Measurements from ENCODE around the gene ESPNL. TPM values are rescaled to one million over a fixed set of nuclear protein-coding genes. Genes with fewer than 3 reads are reported as not detected.
"Not testable (repeated sequence)": the region's sequence is repeated elsewhere in the genome, so short reads cannot be mapped to it uniquely, and the experiment has no call there.

The ESPNL gene
- polyA plus RNA-seq, 1 donor (not counting 4 experiments of a cell fraction or from before 2014, with no cell fraction given): 0.16 TPM

DNA sequence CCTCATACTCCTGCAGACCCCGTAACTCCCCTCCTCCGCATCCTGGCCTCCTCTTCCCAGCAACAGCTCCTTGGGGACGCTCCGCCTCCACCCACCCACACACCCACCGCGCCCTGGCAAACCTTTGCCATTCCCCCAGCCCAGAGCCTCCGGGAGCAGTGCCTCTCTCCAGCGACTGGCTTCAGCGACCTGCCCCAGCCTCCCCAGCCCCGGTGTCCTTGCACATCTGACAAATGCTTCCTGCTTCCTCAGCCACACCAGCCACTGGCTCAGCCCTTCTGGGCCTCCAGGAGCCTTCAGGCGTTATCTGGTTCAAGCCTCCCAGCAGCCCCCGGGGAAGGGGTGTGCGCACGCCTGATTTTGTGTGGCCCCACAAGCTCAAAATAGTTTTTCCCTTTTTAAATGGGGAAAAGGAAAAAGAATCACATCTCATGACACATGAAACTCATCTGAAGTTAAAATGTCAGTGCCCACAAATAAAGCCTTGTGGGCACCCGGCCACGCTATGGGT, 14.2 kb downstream of the ESPNL start:
- H3K79me2 ChIP-seq (ENCODE audit: control insufficient read depth, insufficient read depth, low read length): no peaks in the 10 kb centered on the region
- no peaks in the 10 kb centered on the region for H3K9me1 ChIP-seq (ENCODE audit: control insufficient read depth, extremely low read depth, insufficient read depth, low read length)
- H3K27me3 ChIP-seq (ENCODE audit: control insufficient read depth, extremely low read depth, insufficient read depth, low read length): peaks cover 5% of the 10 kb centered on the region
- H4K20me1 ChIP-seq (ENCODE audit: control insufficient read depth, extremely low read depth, insufficient read depth, low read length): no peaks in the 10 kb centered on the region
- H3K36me3 ChIP-seq (ENCODE audit: control insufficient read depth in 2 of 2, extremely low read depth in 1 of 2, insufficient read depth in 2 of 2, low read length in 2 of 2): no peaks in the 10 kb centered on the region
- no peak for FAIRE-seq
- no peaks in the 10 kb centered on the region for H3K4me1 ChIP-seq (ENCODE audit: control insufficient read depth, extremely low read depth, insufficient read depth, low read length)
- no peak for TF ChIP-seq EZH2 (IDR thresholded peaks at IDR 0.05; ENCODE audit: low read length)
- TF ChIP-seq, protein P1, sequence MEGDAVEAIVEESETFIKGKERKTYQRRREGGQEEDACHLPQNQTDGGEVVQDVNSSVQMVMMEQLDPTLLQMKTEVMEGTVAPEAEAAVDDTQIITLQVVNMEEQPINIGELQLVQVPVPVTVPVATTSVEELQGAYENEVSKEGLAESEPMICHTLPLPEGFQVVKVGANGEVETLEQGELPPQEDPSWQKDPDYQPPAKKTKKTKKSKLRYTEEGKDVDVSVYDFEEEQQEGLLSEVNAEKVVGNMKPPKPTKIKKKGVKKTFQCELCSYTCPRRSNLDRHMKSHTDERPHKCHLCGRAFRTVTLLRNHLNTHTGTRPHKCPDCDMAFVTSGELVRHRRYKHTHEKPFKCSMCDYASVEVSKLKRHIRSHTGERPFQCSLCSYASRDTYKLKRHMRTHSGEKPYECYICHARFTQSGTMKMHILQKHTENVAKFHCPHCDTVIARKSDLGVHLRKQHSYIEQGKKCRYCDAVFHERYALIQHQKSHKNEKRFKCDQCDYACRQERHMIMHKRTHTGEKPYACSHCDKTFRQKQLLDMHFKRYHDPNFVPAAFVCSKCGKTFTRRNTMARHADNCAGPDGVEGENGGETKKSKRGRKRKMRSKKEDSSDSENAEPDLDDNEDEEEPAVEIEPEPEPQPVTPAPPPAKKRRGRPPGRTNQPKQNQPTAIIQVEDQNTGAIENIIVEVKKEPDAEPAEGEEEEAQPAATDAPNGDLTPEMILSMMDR (optimal IDR thresholded peaks at IDR 0.05 in 1 of 3, IDR thresholded peaks at IDR 0.05 in 1 of 3, conservative IDR thresholded peaks at IDR 0.05 in 1 of 3; ENCODE audit: extremely low read depth in 1 of 3, insufficient read depth in 2 of 3, low read length in 3 of 3): no peak
- H3K9ac ChIP-seq (ENCODE audit: control insufficient read depth, extremely low read depth, insufficient read depth, low read length): no peak overlapping the region
- H3K4me3 ChIP-seq (ENCODE audit: control insufficient read depth in 2 of 3, extremely low read depth in 1 of 3, insufficient read depth in 2 of 3, low read depth in 1 of 3, low read length in 3 of 3): no peak overlapping the region
- H2AFZ ChIP-seq (ENCODE audit: control insufficient read depth, low read length): no peak overlapping the region
- H3K27ac ChIP-seq (ENCODE audit: control insufficient read depth, insufficient read depth, low read length): no peak overlapping the region
- no peaks in the 10 kb centered on the region for H3K9me3 ChIP-seq (ENCODE audit: control insufficient read depth, low read depth, low read length)
- no peak for DNase-seq (ENCODE audit: low read depth, low spot score)
- no peak overlapping the region for H3K4me2 ChIP-seq (ENCODE audit: control insufficient read depth, extremely low read depth, insufficient read depth, low read depth, low read length)
- dilution Hi-C loops (cut with MboI; ENCODE audit: extremely low pct_ligation_motif_present, low sequenced_read_pairs): no loop called here

DNA sequence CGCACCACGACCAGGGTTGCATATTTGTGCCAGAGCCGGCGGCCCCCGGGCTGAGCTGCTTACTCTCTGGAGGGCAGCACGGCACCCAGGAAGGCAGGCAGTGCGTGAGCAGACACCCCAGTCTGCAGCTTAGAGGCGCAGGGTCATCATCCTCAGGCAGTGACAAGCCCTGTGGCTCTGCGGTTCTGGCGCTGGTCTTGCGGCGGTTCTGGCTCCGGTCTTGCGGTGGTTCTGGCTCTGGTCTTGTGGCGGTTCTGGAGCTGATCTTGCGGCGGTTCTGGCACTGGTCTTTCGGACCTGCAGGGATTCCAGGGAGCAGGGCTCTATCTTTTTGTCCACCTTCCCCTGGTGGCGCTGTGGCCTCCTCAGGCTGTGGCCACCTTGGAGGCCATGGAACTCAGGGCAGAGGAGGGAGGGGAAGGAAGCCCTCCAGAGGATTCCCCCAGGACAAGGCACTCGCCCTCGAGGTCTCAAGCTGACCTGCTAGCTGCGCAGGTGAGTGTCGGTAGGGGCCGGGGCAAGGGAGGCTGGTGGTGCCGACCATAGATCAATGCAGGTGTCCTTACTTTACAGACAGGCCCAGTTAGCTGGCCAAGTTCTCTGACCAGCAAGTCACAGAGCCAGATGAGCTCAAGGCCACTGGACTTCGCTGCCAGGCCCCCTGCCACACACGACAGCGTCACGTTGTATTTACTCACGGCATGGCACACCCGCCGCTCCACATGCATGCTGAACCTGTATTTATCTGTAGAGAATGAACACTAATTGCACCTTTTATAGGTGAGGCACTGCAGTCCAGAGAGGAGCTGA, 14.9 kb downstream of the ESPNL start:
- TF ChIP-seq EZH2 (IDR thresholded peaks at IDR 0.05; ENCODE audit: low read length): no peak
- TF ChIP-seq, protein P1 (optimal IDR thresholded peaks at IDR 0.05 in 1 of 3, IDR thresholded peaks at IDR 0.05 in 1 of 3, conservative IDR thresholded peaks at IDR 0.05 in 1 of 3; ENCODE audit: extremely low read depth in 1 of 3, insufficient read depth in 2 of 3, low read length in 3 of 3): no peak
- peaks cover 12% of the 10 kb centered on the region for H3K27me3 ChIP-seq (ENCODE audit: control insufficient read depth, extremely low read depth, insufficient read depth, low read length)
- dilution Hi-C loops (cut with MboI; ENCODE audit: extremely low pct_ligation_motif_present, low sequenced_read_pairs): no loop called here
- H2AFZ ChIP-seq (ENCODE audit: control insufficient read depth, low read length): no peak overlapping the region
- no peaks in the 10 kb centered on the region for H3K79me2 ChIP-seq (ENCODE audit: control insufficient read depth, insufficient read depth, low read length)
- no peak overlapping the region for H3K4me2 ChIP-seq (ENCODE audit: control insufficient read depth, extremely low read depth, insufficient read depth, low read depth, low read length)
- no peaks in the 10 kb centered on the region for H3K4me1 ChIP-seq (ENCODE audit: control insufficient read depth, extremely low read depth, insufficient read depth, low read length)
- no peak overlapping the region for H3K4me3 ChIP-seq (ENCODE audit: control insufficient read depth in 2 of 3, extremely low read depth in 1 of 3, insufficient read depth in 2 of 3, low read depth in 1 of 3, low read length in 3 of 3)
- FAIRE-seq: no peak
- H3K36me3 ChIP-seq (ENCODE audit: control insufficient read depth in 2 of 2, extremely low read depth in 1 of 2, insufficient read depth in 2 of 2, low read length in 2 of 2): no peaks in the 10 kb centered on the region
- no peaks in the 10 kb centered on the region for H4K20me1 ChIP-seq (ENCODE audit: control insufficient read depth, extremely low read depth, insufficient read depth, low read length)
- DNase-seq (ENCODE audit: low read depth, low spot score): no peak
- no peaks in the 10 kb centered on the region for H3K9me3 ChIP-seq (ENCODE audit: control insufficient read depth, low read depth, low read length)
- no peak overlapping the region for H3K27ac ChIP-seq (ENCODE audit: control insufficient read depth, insufficient read depth, low read length)
- H3K9me1 ChIP-seq (ENCODE audit: control insufficient read depth, extremely low read depth, insufficient read depth, low read length): no peaks in the 10 kb centered on the region
- no peak overlapping the region for H3K9ac ChIP-seq (ENCODE audit: control insufficient read depth, extremely low read depth, insufficient read depth, low read length)

DNA sequence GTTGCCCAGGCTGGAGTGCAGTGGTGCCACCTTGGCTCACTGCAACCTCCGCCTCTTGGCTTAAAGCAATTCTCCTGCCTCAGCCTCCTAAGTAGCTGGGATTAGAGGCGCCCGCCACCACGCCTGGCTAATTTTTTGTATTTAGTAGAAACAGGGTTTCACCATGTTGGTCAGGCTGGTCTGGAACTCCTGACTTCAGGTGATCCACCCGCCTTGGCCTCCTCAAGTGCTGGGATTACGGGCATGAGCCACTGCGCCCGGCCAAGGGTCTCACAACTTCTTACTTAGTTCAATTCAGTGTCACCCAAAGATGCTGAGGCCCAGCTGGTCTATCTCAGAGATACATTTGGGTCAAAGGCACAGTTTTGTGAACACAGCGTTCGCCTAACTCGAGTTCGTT, 15.6 kb downstream of the ESPNL start:
- H3K4me3 ChIP-seq (ENCODE audit: control insufficient read depth in 2 of 3, extremely low read depth in 1 of 3, insufficient read depth in 2 of 3, low read depth in 1 of 3, low read length in 3 of 3); H3K9ac ChIP-seq (ENCODE audit: control insufficient read depth, extremely low read depth, insufficient read depth, low read length); H3K4me1 ChIP-seq (ENCODE audit: control insufficient read depth, extremely low read depth, insufficient read depth, low read length); H4K20me1 ChIP-seq (ENCODE audit: control insufficient read depth, extremely low read depth, insufficient read depth, low read length); H3K4me2 ChIP-seq (ENCODE audit: control insufficient read depth, extremely low read depth, insufficient read depth, low read depth, low read length); H3K79me2 ChIP-seq (ENCODE audit: control insufficient read depth, insufficient read depth, low read length); H2AFZ ChIP-seq (ENCODE audit: control insufficient read depth, low read length); H3K9me1 ChIP-seq (ENCODE audit: control insufficient read depth, extremely low read depth, insufficient read depth, low read length); dilution Hi-C loops (cut with MboI; ENCODE audit: extremely low pct_ligation_motif_present, low sequenced_read_pairs); H3K36me3 ChIP-seq (ENCODE audit: control insufficient read depth in 2 of 2, extremely low read depth in 1 of 2, insufficient read depth in 2 of 2, low read length in 2 of 2); FAIRE-seq; H3K27ac ChIP-seq (ENCODE audit: control insufficient read depth, insufficient read depth, low read length); H3K9me3 ChIP-seq (ENCODE audit: control insufficient read depth, low read depth, low read length); DNase-seq (ENCODE audit: low read depth, low spot score): not testable (repeated sequence)
- peaks cover 18% of the 10 kb centered on the region for H3K27me3 ChIP-seq (ENCODE audit: control insufficient read depth, extremely low read depth, insufficient read depth, low read length)
